CD4-positive, CD25-positive, alpha-beta regulatory T cell (primary cell): Measurements from ENCODE around the gene C14orf180. TPM values are rescaled to one million over a fixed set of nuclear protein-coding genes. Genes with fewer than 3 reads are reported as not detected.
A peak's percentile ranks its signal among the peaks of the same experiment; 100 is the strongest.

Source experiments
- ATAC-seq, 2 donors: fragments of 150-1000 bp; cut with Tn5 transposase; one replicate each; pipeline ENCODE4 v1.10.0; 2021; ENCODE audit warnings: low read depth in 2 of 2, moderate number of reproducible peaks in 2 of 2, moderate library complexity in 1 of 2
- DNase-seq, 3 donors: peaks; one replicate each; pipeline versions ENCODE4 v3.0.0 to v3.0.0-alpha.2; 2012 to 2022; ENCODE audit warnings: mixed read lengths in 1 of 3
- H3K27ac ChIP-seq: one replicate; pipeline ENCODE4 v1.7.0; 2013; ENCODE audit warnings: mild to moderate bottlenecking, low read length; ENCODE audit not compliant: insufficient read depth, poor library complexity, severe bottlenecking
- H3K27me3 ChIP-seq: one replicate; pipeline ENCODE4 v1.7.0; 2013; ENCODE audit warnings: low read length; ENCODE audit not compliant: control insufficient read depth, insufficient read depth
- H3K36me3 ChIP-seq: one replicate; pipeline ENCODE4 v1.7.0; 2013; ENCODE audit warnings: mild to moderate bottlenecking, low read length, moderate library complexity; ENCODE audit not compliant: control insufficient read depth, insufficient read depth
- H3K4me1 ChIP-seq: 2 replicates; pipeline ENCODE4 v1.7.0; 2013; ENCODE audit warnings: mild to moderate bottlenecking, low read length; ENCODE audit not compliant: insufficient read depth, control insufficient read depth, poor library complexity, severe bottlenecking
- H3K4me3 ChIP-seq: one replicate; pipeline ENCODE4 v1.7.0; 2013; ENCODE audit warnings: low read depth, mild to moderate bottlenecking, low read length, moderate library complexity
- H3K9me3 ChIP-seq, 2 experiments: 1 replicate in 1 of 2; 2 replicates in 1 of 2; pipeline ENCODE4 v1.7.0; 2013; ENCODE audit warnings: low read length in 2 of 2, mild to moderate bottlenecking in 1 of 2, moderate library complexity in 1 of 2; ENCODE audit not compliant: control insufficient read depth in 2 of 2
- H3K27ac Mint-ChIP-seq, 3 donors: one replicate each; pipeline ENCODE4 v1.8.0; 2020 to 2022; ENCODE audit warnings: mild to moderate bottlenecking in 3 of 3, mixed read lengths in 3 of 3, moderate library complexity in 2 of 3
- H3K27me3 Mint-ChIP-seq: one replicate; pipeline ENCODE4 v1.8.0; 2022; ENCODE audit warnings: mild to moderate bottlenecking, mixed read lengths
- H3K36me3 Mint-ChIP-seq: one replicate; pipeline ENCODE4 v1.8.0; 2020; ENCODE audit warnings: mixed read lengths
- H3K4me1 Mint-ChIP-seq, 4 donors: one replicate each; pipeline ENCODE4 v1.8.0; 2020 to 2022; ENCODE audit warnings: mixed read lengths in 4 of 4, mild to moderate bottlenecking in 1 of 4
- H3K4me3 Mint-ChIP-seq, 4 donors: one replicate each; pipeline ENCODE4 v1.8.0; 2020 to 2022; ENCODE audit warnings: mild to moderate bottlenecking in 4 of 4, mixed read lengths in 4 of 4, moderate library complexity in 3 of 4
- H3K9me3 Mint-ChIP-seq, 7 donors: one replicate each; pipeline ENCODE4 v1.8.0; 2020 to 2022; ENCODE audit warnings: mixed read lengths in 7 of 7, mild to moderate bottlenecking in 3 of 7, moderate library complexity in 2 of 7
- polyA plus RNA-seq, 4 donors: library from polyadenylated mRNA; unstranded; fragments of 300-500 nt; fragmentation: Illumina TruSeq; gene quantifications; one replicate each; pipeline ENCODE4 v1.2.3, GENCODE V29; 2021
- total RNA-seq: library from RNA; stranded (reverse); gene quantifications from one replicate; pipeline ENCODE4 v1.2.3, GENCODE V29; 2022

C14orf180 gene
- total and polyA plus RNA-seq, 5 donors from 2014 or later: not detected

GRCh38 chr14:104551851-104552737, 27.5 kb upstream of the C14orf180 start:
- H3K4me3 ChIP-seq: no peak overlapping the region
- H3K27ac Mint-ChIP-seq: no peak overlapping the region
- DNase-seq (no peak), ATAC-seq (no peak)
- H3K9me3 Mint-ChIP-seq: peaks cover 0 to 2% (median 0%) of the 10 kb centered on the region in 7 donors
- no peak overlapping the region for H3K4me3 Mint-ChIP-seq
- H3K27ac ChIP-seq: no peak overlapping the region
- no peaks in the 10 kb centered on the region for H3K27me3 Mint-ChIP-seq
- H3K36me3 ChIP-seq: no peaks in the 10 kb centered on the region
- H3K9me3 ChIP-seq: no peaks in the 10 kb centered on the region
- no peaks in the 10 kb centered on the region for H3K4me1 Mint-ChIP-seq
- no peaks in the 10 kb centered on the region for H3K4me1 ChIP-seq
- H3K36me3 Mint-ChIP-seq: no peaks in the 10 kb centered on the region
- no peaks in the 10 kb centered on the region for H3K27me3 ChIP-seq

GRCh38 chr14:104552738-104553125, 26.8 kb upstream of the C14orf180 start:
- peak overlapping the region in 1 of 4 donors; percentile 43 for H3K4me3 Mint-ChIP-seq
- no peaks in the 10 kb centered on the region for H3K36me3 Mint-ChIP-seq
- no peaks in the 10 kb centered on the region for H3K27me3 ChIP-seq

DNA sequence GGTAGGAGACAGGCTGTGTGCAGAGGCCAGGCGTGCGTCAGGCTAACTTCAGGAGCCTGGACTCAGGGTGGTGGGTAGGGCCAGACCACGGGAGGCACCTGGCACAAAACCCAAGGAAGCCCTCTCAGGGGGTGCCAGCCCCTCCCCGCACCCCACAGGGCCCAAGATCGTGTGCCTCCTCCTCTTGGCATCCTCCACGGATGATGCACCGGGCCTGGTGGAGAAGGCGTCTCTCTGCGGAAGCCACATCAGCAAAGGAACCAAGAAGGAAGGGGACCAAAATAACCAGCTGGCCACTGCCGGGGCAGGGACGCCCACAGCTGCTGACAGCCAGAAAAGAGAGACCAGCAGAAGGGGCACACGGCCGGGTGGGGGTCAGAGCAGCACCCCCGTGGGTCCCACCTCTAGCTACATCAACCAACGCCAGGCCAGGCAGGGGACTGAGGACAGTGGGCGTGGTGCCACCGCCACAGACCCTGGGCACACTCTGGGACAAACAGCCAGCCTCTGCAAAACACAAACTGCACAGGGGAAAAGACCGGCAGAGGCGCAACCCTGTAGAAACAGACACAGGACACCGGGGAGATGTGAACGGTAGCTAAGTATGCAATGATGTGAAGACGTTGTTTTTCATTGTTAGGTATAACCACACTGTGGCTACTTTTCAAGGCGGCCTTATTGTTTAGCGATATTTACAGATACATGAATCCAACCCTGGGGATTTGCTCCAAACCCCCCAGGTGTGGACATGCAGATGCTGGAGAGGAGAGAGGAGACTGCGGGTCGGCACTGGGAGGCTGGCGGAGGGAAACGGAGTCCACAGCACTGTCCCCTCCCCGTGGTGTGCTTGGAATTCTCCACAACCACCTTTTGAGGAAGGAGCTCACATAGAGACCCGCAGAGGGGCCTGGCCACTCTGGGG, 26.1 kb upstream of the C14orf180 start:
- Histone ChIP-seq H3K36me3 (no peaks in the 10 kb centered on the region), H3K4me3 (no peak overlapping the region), H3K27ac (no peak overlapping the region), H3K9me3 (no peaks in the 10 kb centered on the region), H3K27me3 (no peaks in the 10 kb centered on the region), H3K4me1 (no peaks in the 10 kb centered on the region)
- no peak overlapping the region for H3K27ac Mint-ChIP-seq
- H3K4me3 Mint-ChIP-seq: no peak overlapping the region
- ATAC-seq (no peak), DNase-seq (no peak)
- no peaks in the 10 kb centered on the region for H3K36me3 Mint-ChIP-seq
- H3K9me3 Mint-ChIP-seq: peaks cover 0 to 2% (median 0%) of the 10 kb centered on the region in 7 donors
- no peaks in the 10 kb centered on the region for H3K4me1 Mint-ChIP-seq
- no peaks in the 10 kb centered on the region for H3K27me3 Mint-ChIP-seq

More at GRCh38 chr14:104552738-104553125, 26.8 kb upstream of the C14orf180 start:
- H3K27ac Mint-ChIP-seq: no peak overlapping the region
- no peaks in the 10 kb centered on the region for H3K4me1 Mint-ChIP-seq
- Histone ChIP-seq H3K4me3 (no peak overlapping the region), H3K9me3 (no peaks in the 10 kb centered on the region), H3K4me1 (no peaks in the 10 kb centered on the region), H3K36me3 (no peaks in the 10 kb centered on the region), H3K27ac (no peak overlapping the region)
- DNase-seq: no peak
- no peak for ATAC-seq
- H3K9me3 Mint-ChIP-seq: peaks cover 0 to 2% (median 0%) of the 10 kb centered on the region in 7 donors
- no peaks in the 10 kb centered on the region for H3K27me3 Mint-ChIP-seq

DNA sequence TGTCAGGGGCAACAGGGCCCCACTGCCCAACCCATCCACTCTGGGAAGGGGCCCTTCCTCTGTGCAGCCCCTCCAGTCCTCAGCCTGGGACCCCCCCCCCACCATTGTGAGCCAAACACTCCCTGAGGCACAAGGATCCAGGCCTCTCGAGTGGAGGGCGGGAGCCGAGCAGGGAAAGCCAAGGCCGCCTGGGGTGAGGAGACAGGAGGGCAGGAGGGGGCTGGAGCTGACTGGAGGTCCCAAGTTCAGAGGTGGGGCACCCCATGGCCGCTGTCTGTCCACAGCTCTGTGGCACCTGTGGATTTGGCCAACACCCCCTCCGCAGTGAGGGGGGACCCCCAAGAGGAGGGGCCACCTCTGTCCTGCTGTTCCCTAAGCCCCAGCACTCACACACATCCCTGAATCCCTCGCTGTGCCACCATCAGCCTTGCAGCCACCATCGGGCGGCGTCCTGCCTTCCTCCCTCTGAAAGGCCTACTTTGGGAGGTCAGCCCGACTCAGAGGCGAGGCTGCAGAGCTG, 25.4 kb upstream of the C14orf180 start:
- Mint-ChIP-seq H3K27ac (no peak overlapping the region), H3K4me1 (no peaks in the 10 kb centered on the region), H3K36me3 (no peaks in the 10 kb centered on the region), H3K27me3 (no peaks in the 10 kb centered on the region), H3K4me3 (no peak overlapping the region), H3K9me3 (peaks cover 0 to 2% (median 0%) of the 10 kb centered on the region in 7 donors)
- DNase-seq (no peak), ATAC-seq (no peak)
- H3K27me3 ChIP-seq: no peaks in the 10 kb centered on the region
- no peak overlapping the region for H3K4me3 ChIP-seq
- H3K9me3 ChIP-seq: no peaks in the 10 kb centered on the region
- no peak overlapping the region for H3K27ac ChIP-seq
- H3K4me1 ChIP-seq: no peaks in the 10 kb centered on the region
- H3K36me3 ChIP-seq: no peaks in the 10 kb centered on the region

- Histone ChIP-seq H3K4me1 (no peaks in the 10 kb centered on the region), H3K9me3 (no peaks in the 10 kb centered on the region), H3K36me3 (no peaks in the 10 kb centered on the region), H3K4me3 (no peak overlapping the region), H3K27ac (no peak overlapping the region), H3K27me3 (no peaks in the 10 kb centered on the region)
- ATAC-seq (no peak), DNase-seq (no peak)
- Mint-ChIP-seq H3K36me3 (no peaks in the 10 kb centered on the region), H3K9me3 (peaks cover 0 to 2% (median 0%) of the 10 kb centered on the region in 7 donors), H3K27ac (no peak overlapping the region), H3K27me3 (no peaks in the 10 kb centered on the region), H3K4me3 (no peak overlapping the region), H3K4me1 (no peaks in the 10 kb centered on the region)
Measured at GRCh38 chr14:104554608-104555429, 24.7 kb upstream of the C14orf180 start.

DNA sequence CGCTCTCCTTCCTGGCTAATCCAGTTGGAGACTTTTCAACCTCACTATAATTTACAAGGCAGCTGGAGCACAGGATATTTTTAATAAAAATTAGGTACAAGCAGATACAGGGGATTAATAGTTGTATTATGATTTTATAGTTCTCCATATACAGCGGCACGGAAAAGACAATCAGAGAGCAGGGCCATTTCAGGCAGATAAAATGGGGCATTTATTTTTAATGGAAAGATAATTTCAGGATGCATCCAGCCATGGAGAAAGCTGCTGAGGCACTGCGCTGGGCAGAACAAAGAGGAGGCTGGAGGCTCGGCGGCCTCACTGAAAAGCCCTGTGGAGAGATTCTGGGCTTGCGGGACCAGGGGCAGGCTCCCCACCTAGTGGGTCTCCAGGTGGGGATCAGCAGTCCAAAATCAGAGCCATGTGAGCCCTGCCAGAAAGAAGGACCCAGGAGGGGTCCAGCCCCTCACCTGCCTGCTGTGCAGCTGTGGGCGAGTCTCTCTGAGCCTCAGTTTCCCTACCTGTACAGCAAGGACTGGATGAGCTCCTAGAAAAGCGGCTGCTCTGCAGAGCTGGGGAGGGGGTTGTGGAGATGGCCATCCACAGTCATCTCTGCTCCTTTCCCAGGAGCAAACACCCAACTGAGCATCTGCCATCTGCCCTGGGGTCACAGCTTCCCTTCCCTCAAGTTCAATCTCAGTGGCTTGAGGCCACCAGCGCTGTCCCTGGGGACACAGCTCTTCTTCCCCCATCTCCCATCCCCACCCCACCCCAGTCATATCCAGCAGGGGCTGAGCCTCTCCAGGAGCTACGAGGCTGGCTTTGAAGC, 23.9 kb upstream of the C14orf180 start:
- Histone ChIP-seq H3K4me3 (no peak overlapping the region), H3K27me3 (no peaks in the 10 kb centered on the region), H3K9me3 (no peaks in the 10 kb centered on the region), H3K27ac (no peak overlapping the region), H3K4me1 (no peaks in the 10 kb centered on the region), H3K36me3 (no peaks in the 10 kb centered on the region)
- Mint-ChIP-seq H3K4me3 (no peak overlapping the region), H3K36me3 (no peaks in the 10 kb centered on the region), H3K9me3 (peaks cover 0 to 2% (median 0%) of the 10 kb centered on the region in 7 donors), H3K27ac (no peak overlapping the region), H3K27me3 (no peaks in the 10 kb centered on the region), H3K4me1 (no peaks in the 10 kb centered on the region)
- no peak for DNase-seq
- ATAC-seq: no peak
